GM18498 (cell line): ENCODE data around the gene MAP3K4.

Experiments
- ATAC-seq: cut with Tn5 transposase; IDR thresholded peaks from one replicate; pipeline ENCODE4 v1.9.1; 2021; ENCODE audit warnings: mild to moderate bottlenecking, moderate library complexity; ENCODE audit not compliant: unreplicated experiment

The MAP3K4 gene

DNA sequence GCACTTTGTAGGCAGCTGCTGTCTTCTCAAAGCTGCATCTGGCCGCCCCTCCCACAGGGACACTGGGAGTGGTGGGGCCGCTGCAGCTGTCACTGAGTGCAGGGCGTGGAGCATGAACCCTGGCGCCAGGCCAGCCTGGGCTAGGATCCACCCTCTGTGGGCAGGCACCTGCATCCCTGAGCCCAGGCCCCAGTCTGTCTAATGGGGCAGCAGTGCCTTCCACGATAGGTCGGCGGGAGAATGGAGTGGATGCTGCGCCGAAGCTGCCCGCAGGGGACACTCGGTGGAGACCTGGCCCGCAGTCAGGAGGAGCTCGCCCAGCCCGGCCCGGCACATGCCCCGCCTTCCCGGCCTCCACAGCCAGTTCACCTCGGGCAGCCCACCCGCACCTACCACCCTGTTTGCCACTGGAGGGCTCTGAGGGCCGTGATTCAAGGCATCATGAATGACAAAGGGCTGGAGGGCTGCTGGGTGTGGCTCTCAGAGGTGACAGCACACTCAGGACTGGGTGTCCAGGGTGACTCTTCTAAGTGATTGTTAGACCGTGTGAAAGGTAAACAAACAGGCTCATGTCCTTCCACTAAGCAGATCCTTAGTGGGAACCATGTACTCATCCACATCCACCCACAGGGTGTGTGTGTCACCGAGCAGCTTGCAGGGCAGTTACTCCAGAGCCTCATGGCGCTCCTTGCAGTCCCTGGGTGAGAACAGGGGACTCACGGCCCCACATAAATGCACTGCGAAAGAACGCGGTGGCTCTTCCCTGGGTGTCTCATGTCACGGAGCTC is 148.4 kb downstream of the MAP3K4 start:
- ATAC-seq: no peak

GRCh38 chr6:161140554-161140875 is 148.9 kb downstream of the MAP3K4 start:
- no peak for ATAC-seq

DNA sequence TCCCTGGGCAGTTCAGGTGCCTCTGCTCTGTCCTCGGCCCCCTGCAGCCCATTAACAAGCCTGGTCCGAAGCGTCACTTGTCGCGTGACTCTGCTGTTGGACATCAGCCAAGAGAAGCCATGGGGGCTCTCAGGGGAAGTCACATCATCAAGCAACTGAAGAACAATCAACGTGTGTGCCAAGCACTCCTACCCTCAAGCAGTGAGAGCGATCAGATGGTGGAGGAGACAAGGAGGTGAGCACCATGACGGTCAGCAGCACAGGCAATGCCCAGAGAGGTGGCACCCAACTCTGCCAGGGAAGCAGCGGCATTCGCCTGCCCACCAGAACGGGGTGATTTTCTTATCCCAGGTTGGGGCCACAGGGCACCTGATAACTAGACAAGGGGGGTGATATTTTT is 149.6 kb downstream of the MAP3K4 start:
- no peak for ATAC-seq

- ATAC-seq: no peak
These were observed 151.4 kb downstream of the MAP3K4 start for GRCh38 chr6:161142957-161143296.

- no peak for ATAC-seq
These were observed 152.3 kb downstream of the MAP3K4 start for GRCh38 chr6:161143663-161144430.

- no peak for ATAC-seq
These were observed 158.6 kb downstream of the MAP3K4 start for GRCh38 chr6:161150136-161150535.

GRCh38 chr6:161150566-161150965 is 159.0 kb downstream of the MAP3K4 start:
- ATAC-seq: no peak

DNA sequence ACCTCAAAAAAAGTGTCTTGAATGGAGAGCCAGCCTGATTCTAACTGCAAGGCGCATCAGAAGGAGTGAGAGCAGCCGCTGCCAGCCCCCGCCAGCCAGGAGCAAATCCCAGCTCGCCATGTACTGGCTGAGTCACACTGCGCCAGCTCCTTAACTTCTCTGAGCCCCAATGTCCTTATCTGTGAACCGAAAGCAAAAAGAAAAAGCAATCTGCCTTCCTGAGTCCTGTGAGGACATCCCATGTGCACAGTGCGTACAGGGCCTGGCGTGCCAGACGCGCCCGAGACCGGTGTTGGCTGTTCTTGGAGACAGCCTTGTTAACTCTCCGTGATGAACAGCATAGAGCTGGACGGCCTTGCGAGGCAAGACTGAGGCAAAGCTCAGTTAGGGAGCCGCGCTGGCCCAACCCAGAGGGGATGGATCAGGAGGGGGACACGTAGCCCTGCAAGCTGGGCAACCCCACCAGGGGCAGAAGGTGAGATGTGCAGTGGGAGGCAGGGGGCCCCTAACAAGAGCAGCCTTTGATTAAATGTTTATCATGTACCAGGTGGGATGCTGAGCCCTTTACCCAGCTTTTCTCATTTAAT is 159.6 kb downstream of the MAP3K4 start:
- ATAC-seq: no peak

- ATAC-seq: no peak
These were observed 160.3 kb downstream of the MAP3K4 start for GRCh38 chr6:161151660-161152526.

DNA sequence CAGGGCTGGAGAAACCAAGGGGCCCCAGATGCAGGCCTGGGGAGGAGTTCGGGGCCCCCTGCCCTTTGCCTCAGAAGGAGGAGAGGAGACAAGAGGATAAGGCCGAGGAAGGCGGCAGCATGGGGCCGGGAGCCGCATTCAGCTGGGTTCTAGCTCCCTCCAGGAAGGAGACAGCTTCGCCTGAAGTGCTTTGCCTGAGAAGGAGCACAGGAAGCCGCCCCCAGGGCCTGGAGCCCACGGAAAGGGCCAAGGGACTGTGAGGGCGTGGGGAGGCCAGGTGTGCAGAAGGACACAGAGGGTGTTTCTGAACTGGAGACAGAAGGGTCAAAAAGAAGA is 160.9 kb downstream of the MAP3K4 start:
- ATAC-seq: no peak

GRCh38 chr6:161152907-161153662 is 161.5 kb downstream of the MAP3K4 start:
- ATAC-seq: no peak

DNA sequence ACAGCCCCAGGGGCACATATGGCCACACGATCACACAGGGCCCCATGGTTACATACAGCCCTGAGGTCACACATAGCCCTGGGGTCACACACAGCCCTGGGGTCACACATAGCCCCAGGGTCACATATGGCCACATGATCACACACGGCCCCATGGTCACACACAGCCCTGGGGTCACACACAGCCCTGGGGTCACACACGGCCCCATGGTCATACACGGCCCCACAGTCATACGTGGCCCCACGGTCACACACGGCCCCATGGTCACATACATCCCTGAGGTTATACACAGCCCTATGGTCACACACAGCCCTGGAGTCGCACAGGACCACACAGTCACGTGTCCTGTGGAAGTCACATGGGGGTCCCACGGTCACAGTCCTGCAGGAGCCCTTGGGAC is 162.2 kb downstream of the MAP3K4 start:
- no peak for ATAC-seq

- ATAC-seq: no peak
These were observed 163.3 kb downstream of the MAP3K4 start for GRCh38 chr6:161154796-161155335.

GRCh38 chr6:161161121-161161520 is 169.6 kb downstream of the MAP3K4 start:
- no peak for ATAC-seq

DNA sequence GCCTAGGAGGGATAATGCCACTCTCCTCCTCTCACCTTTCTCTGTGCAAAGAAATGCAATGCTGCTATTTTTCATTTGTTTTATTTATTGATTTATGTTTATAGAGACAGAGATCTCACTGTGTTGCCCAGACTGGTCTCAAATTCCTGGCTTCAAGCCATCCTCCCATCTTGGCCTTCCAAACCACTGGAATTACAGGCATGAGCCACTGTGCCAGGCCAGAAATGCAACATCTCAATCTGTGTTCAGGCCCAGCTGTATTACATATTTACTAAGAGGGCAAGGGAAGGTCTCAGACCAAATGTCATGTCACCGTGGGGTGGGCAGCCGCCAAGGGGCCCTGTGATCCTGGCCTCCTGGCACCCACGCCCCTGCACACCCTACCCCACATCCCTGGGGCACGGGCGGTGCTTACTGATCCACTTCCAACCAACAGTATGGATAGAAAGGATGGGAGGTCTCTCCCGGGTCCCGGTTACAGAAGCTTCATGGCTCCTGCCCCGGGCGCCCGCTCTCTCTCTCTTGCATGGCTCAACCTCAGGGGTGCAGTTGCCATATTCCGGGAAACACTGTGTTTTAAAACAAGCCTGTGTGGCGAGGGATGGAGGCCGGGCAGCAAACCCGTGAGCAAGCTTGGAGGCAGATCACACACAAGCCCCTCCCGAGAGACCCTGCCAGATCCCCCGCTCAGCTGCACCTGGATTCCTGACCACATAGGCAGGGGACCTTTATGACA is 170.5 kb downstream of the MAP3K4 start:
- ATAC-seq: no peak

- ATAC-seq: no peak
These were observed 171.2 kb downstream of the MAP3K4 start for GRCh38 chr6:161162722-161163121.

- ATAC-seq: no peak
These were observed 172.1 kb downstream of the MAP3K4 start for GRCh38 chr6:161163466-161164181.

GRCh38 chr6:161164182-161164625 is 172.6 kb downstream of the MAP3K4 start:
- ATAC-seq: no peak

DNA sequence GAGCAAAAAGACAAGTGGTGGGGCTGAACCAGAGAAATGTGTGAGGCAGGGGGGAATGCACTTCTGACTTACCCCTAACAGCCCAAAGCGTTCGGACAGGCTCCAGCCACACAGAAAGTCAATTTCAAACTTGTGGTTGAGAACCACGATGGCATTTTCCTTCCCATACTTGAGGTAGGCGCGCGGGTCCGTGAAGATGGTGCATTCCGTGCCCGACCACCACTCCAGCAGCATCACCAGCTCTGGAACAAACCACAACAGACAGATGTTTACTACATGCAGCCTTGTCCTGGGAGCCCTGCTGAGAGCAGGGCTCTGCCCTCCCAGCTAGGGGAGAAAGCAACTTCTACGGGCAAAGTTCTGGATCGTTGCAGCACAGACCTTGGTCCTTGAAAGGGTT is 174.6 kb downstream of the MAP3K4 start:
- no peak for ATAC-seq
